ENCODE data around the gene ZCCHC14.

Gene ZCCHC14

GRCh38 chr16:87445486-87445885, 47.3 kb downstream of the ZCCHC14 start:
- DNase-seq (ENCODE audit: low read depth), result no peak
- no peak overlapping the region for H3K4me3 ChIP-seq (ENCODE audit: low read depth, low read length)
- TF ChIP-seq, protein P1, sequence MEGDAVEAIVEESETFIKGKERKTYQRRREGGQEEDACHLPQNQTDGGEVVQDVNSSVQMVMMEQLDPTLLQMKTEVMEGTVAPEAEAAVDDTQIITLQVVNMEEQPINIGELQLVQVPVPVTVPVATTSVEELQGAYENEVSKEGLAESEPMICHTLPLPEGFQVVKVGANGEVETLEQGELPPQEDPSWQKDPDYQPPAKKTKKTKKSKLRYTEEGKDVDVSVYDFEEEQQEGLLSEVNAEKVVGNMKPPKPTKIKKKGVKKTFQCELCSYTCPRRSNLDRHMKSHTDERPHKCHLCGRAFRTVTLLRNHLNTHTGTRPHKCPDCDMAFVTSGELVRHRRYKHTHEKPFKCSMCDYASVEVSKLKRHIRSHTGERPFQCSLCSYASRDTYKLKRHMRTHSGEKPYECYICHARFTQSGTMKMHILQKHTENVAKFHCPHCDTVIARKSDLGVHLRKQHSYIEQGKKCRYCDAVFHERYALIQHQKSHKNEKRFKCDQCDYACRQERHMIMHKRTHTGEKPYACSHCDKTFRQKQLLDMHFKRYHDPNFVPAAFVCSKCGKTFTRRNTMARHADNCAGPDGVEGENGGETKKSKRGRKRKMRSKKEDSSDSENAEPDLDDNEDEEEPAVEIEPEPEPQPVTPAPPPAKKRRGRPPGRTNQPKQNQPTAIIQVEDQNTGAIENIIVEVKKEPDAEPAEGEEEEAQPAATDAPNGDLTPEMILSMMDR (IDR thresholded peaks at IDR 0.05; ENCODE audit: insufficient read depth, low read depth, low read length, missing control alignments), result no peak

DNA sequence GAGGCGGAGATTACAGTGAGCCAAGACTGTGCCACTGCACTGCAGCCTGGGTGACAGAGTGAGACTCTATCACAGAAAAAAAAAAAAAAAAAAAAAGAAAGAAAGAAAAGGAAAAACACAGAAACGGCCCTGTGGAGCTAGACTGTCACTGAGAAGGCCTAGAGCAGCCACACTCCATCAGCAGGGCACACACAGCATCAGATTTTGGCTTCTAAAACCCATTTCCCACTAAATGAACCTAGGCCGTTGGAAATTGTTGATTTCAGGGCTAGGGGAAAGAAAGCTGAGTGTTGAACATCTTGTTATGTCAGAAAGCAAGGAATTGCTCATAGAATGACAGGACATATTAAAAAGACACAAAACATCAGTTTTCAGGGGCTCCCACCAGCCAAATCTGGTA, 48.9 kb downstream of the ZCCHC14 start:
- DNase-seq (ENCODE audit: low read depth), result no peak
- H3K4me3 ChIP-seq (ENCODE audit: low read depth, low read length), result no peak overlapping the region
- TF ChIP-seq, protein P1 (IDR thresholded peaks at IDR 0.05; ENCODE audit: insufficient read depth, low read depth, low read length, missing control alignments), result no peak

GRCh38 chr16:87443016-87443415, 49.8 kb downstream of the ZCCHC14 start:
- no peak for DNase-seq (ENCODE audit: low read depth)

GRCh38 chr16:87442581-87442966, 50.2 kb downstream of the ZCCHC14 start:
- TF ChIP-seq, protein P1 (IDR thresholded peaks at IDR 0.05; ENCODE audit: insufficient read depth, low read depth, low read length, missing control alignments), result no peak
- no peak for DNase-seq (ENCODE audit: low read depth)
- no peak overlapping the region for H3K4me3 ChIP-seq (ENCODE audit: low read depth, low read length)

More at GRCh38 chr16:87443016-87443415, 49.8 kb downstream of the ZCCHC14 start:
- TF ChIP-seq, protein P1 (IDR thresholded peaks at IDR 0.05; ENCODE audit: insufficient read depth, low read depth, low read length, missing control alignments), result no peak
- H3K4me3 ChIP-seq (ENCODE audit: low read depth, low read length), result no peak overlapping the region

DNA sequence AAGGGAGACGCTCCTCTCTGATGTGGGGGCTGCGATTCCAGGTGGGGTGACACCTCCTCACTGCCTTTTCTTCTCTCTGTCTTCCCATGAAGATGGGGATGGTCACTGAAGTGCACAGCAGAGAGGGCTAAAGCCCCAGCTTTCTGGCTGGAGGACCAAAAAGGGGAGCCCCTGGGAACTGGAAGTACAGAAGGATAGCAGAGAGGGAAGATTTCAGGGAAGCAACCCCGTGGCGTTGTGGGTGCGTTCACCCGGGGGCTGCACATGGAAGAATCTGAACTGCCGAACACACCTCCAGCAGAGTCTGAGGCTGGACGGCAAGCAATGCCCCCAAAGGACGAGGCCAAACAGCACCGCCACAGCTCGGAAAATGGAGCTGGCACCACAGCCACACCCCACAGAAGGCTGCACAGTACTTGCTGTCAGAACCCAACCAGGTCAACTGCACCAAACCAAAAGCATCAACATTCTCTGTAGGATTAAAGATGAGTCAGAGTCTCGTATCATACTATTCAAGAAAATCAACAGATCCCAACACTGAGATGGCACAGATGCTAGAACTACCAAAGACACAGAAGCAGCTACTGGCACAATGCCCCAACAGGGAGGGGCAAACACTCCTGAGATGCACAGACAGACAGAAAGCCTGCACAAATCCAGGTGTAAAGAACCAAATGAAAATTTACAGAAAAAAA, 50.8 kb downstream of the ZCCHC14 start:
- no peak overlapping the region for H3K4me3 ChIP-seq (ENCODE audit: low read depth, low read length)
- TF ChIP-seq, protein P1 (IDR thresholded peaks at IDR 0.05; ENCODE audit: insufficient read depth, low read depth, low read length, missing control alignments), result no peak
- DNase-seq (ENCODE audit: low read depth), result no peak

DNA sequence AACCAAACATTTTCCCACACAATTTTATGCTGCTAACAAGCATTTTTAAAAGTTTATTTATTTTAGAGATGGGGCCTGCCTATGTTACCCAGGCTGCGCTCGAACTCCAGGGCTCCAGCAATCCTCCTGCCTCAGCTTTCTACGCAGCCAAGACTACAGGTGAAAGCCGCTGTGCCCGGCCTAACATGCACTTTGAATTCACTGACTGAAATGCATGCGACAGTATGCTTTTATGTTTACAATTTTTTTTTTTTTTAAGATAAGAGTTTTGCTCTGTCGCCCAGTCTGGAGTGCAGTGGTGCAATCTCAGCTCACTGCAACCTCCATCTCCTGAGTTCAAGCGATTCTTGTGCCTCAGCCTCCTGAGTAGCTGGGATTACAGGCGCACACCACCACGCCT, 52.9 kb downstream of the ZCCHC14 start:
- TF ChIP-seq, protein P1 (IDR thresholded peaks at IDR 0.05; ENCODE audit: insufficient read depth, low read depth, low read length, missing control alignments), result no peak
- H3K4me3 ChIP-seq (ENCODE audit: low read depth, low read length), result no peak overlapping the region
- DNase-seq (ENCODE audit: low read depth), result no peak

DNA sequence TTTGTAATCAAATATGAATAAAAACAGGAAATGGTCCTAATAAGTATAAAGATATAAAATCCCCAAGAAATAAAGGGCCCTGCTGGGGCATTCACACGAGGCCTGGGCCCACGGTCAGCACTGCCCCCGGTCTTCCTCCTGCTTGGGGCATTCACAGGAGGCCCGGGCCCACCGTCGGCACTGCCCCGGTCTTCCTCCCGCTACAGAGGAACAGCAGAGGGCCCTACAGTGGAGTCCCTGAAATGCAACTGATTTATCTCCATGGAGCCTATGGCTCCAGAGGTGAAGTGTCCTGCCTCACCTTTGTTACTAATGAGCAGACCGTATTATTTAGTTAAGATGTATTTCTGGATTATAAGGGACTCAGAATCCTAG, 54.2 kb downstream of the ZCCHC14 start:
- TF ChIP-seq, protein P1 (IDR thresholded peaks at IDR 0.05; ENCODE audit: insufficient read depth, low read depth, low read length, missing control alignments), result no peak
- DNase-seq (ENCODE audit: low read depth), result no peak
- no peak overlapping the region for H3K4me3 ChIP-seq (ENCODE audit: low read depth, low read length)

Measured in GM12865 (cell line).